ENCODE results near the gene CD2BP2.

CD2BP2 gene

GRCh38 chr16:30376461-30376902 is 21.4 kb upstream of the CD2BP2 start:
- Histone ChIP-seq H3K18ac (ENCODE audit: low read length) (no peak overlapping the region), H4K8ac (ENCODE audit: low read depth, low read length) (no peak overlapping the region), H2BK15ac (replicated peaks; ENCODE audit: low read depth) (no peak overlapping the region), H3K23ac (ENCODE audit: low read length) (no peak overlapping the region), H3K79me2 (ENCODE audit: control insufficient read depth, insufficient read depth, low read length) (no peaks in the 10 kb centered on the region), H3K4me3 (ENCODE audit: low read length) (no peak overlapping the region), H2AK5ac (ENCODE audit: low read length) (no peak overlapping the region), H2BK120ac (ENCODE audit: low read depth, low read length) (no peak overlapping the region), H3K56ac (ENCODE audit: low read length) (no peak overlapping the region), H3K4ac (ENCODE audit: low read depth, low read length) (no peak overlapping the region), H3K36me3 (ENCODE audit: control insufficient read depth, insufficient read depth, low read length) (no peaks in the 10 kb centered on the region), H4K5ac (ENCODE audit: low read length) (no peak overlapping the region), H3K27ac (ENCODE audit: low read depth, low read length) (no peak overlapping the region), H2BK5ac (ENCODE audit: low read length) (no peak overlapping the region), H3K4me1 (ENCODE audit: control insufficient read depth, low read depth, low read length) (peaks cover 4% of the 10 kb centered on the region), H3K4me2 (ENCODE audit: low read length) (no peak overlapping the region), H3K27me3 (ENCODE audit: insufficient read depth, low read length, poor library complexity) (no peaks in the 10 kb centered on the region), H3K9ac (ENCODE audit: low read length) (no peak overlapping the region), H3K79me1 (ENCODE audit: low read length) (no peaks in the 10 kb centered on the region)
- WGBS (ENCODE audit: extremely low coverage, insufficient coverage, low lambda C conversion rate): no CpG with 5 or more reads among the region's 8 CpGs
- DNase-seq: no peak

DNA sequence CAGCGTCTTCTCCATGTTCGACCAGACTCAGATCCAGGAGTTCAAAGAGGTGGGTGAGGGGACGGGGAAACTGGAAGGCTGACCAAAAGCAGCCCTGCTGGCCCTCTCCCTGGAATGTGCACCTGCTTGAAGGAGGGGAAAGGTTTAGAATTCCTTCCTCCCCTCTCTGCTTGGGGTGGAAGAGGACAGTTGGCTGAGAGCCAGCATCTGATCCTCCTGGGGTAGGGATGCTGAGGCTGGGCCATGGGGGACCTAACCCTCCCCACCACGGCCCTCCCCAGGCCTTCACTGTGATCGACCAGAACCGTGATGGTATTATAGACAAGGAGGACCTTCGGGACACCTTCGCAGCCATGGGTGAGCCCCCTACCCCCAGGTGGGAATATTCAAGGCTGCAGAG is 20.8 kb upstream of the CD2BP2 start:
- no peak for DNase-seq
- Histone ChIP-seq H3K4ac (ENCODE audit: low read depth, low read length) (no peak overlapping the region), H2BK5ac (ENCODE audit: low read length) (no peak overlapping the region), H3K27ac (ENCODE audit: low read depth, low read length) (no peak overlapping the region), H3K18ac (ENCODE audit: low read length) (no peak overlapping the region), H3K4me3 (ENCODE audit: low read length) (no peak overlapping the region), H3K36me3 (ENCODE audit: control insufficient read depth, insufficient read depth, low read length) (no peaks in the 10 kb centered on the region), H3K27me3 (ENCODE audit: insufficient read depth, low read length, poor library complexity) (no peaks in the 10 kb centered on the region), H3K79me2 (ENCODE audit: control insufficient read depth, insufficient read depth, low read length) (no peaks in the 10 kb centered on the region), H4K8ac (ENCODE audit: low read depth, low read length) (no peak overlapping the region), H2BK15ac (replicated peaks; ENCODE audit: low read depth) (no peak overlapping the region), H4K5ac (ENCODE audit: low read length) (no peak overlapping the region), H3K79me1 (ENCODE audit: low read length) (no peaks in the 10 kb centered on the region), H3K9ac (ENCODE audit: low read length) (no peak overlapping the region), H2AK5ac (ENCODE audit: low read length) (no peak overlapping the region), H2BK120ac (ENCODE audit: low read depth, low read length) (no peak overlapping the region), H3K4me1 (ENCODE audit: control insufficient read depth, low read depth, low read length) (peaks cover 6% of the 10 kb centered on the region), H3K4me2 (ENCODE audit: low read length) (no peak overlapping the region), H3K56ac (ENCODE audit: low read length) (peak overlapping the region; percentile 25), H3K23ac (ENCODE audit: low read length) (no peak overlapping the region)
- no CpG with 5 or more reads among the region's 8 CpGs for WGBS (ENCODE audit: extremely low coverage, insufficient coverage, low lambda C conversion rate)

- no peaks in the 10 kb centered on the region for H3K36me3 ChIP-seq (ENCODE audit: control insufficient read depth, insufficient read depth, low read length)
- H3K4me2 ChIP-seq (ENCODE audit: low read length): no peak within 1 kb of the TSS
- H3K27ac ChIP-seq (ENCODE audit: low read depth, low read length): no peak within 1 kb of the TSS
- H3K56ac ChIP-seq (ENCODE audit: low read length): peak within 1 kb of the TSS; percentile 25
- no peaks in the 10 kb centered on the region for H3K79me1 ChIP-seq (ENCODE audit: low read length)
- no CpG with 5 or more reads among the region's 6 CpGs for WGBS (ENCODE audit: extremely low coverage, insufficient coverage, low lambda C conversion rate)
- no peak within 1 kb of the TSS for H4K5ac ChIP-seq (ENCODE audit: low read length)
- no peak within 1 kb of the TSS for H2BK5ac ChIP-seq (ENCODE audit: low read length)
- no peak within 1 kb of the TSS for H3K4me3 ChIP-seq (ENCODE audit: low read length)
- H2BK15ac ChIP-seq (replicated peaks; ENCODE audit: low read depth): no peak within 1 kb of the TSS
- H3K23ac ChIP-seq (ENCODE audit: low read length): no peak within 1 kb of the TSS
- H3K79me2 ChIP-seq (ENCODE audit: control insufficient read depth, insufficient read depth, low read length): peaks cover 1% of the 10 kb centered on the region
- H2BK120ac ChIP-seq (ENCODE audit: low read depth, low read length): no peak within 1 kb of the TSS
- H3K27me3 ChIP-seq (ENCODE audit: insufficient read depth, low read length, poor library complexity): no peaks in the 10 kb centered on the region
- no peak for DNase-seq
- H2AK5ac ChIP-seq (ENCODE audit: low read length): no peak within 1 kb of the TSS
- no peak within 1 kb of the TSS for H3K18ac ChIP-seq (ENCODE audit: low read length)
- no peak within 1 kb of the TSS for H3K4ac ChIP-seq (ENCODE audit: low read depth, low read length)
- no peak within 1 kb of the TSS for H4K8ac ChIP-seq (ENCODE audit: low read depth, low read length)
- H3K9ac ChIP-seq (ENCODE audit: low read length): no peak within 1 kb of the TSS
- H3K4me1 ChIP-seq (ENCODE audit: control insufficient read depth, low read depth, low read length): peaks cover 6% of the 10 kb centered on the region
These were observed 19.4 kb upstream of the CD2BP2 start, which contains the start of gene MYL11 for GRCh38 chr16:30374538-30374937. MYL11 (plus strand) TSS chr16:30374802; CDS start chr16:30374858, 56 bp downstream.

- H3K79me2 ChIP-seq (ENCODE audit: control insufficient read depth, insufficient read depth, low read length): peaks cover 19% of the 10 kb centered on the region
- H3K27ac ChIP-seq (ENCODE audit: low read depth, low read length): no peak overlapping the region
- H3K36me3 ChIP-seq (ENCODE audit: control insufficient read depth, insufficient read depth, low read length): no peaks in the 10 kb centered on the region
- H2AK5ac ChIP-seq (ENCODE audit: low read length): no peak overlapping the region
- DNase-seq: no peak
- H3K4me1 ChIP-seq (ENCODE audit: control insufficient read depth, low read depth, low read length): peaks cover 19% of the 10 kb centered on the region
- H3K18ac ChIP-seq (ENCODE audit: low read length): no peak overlapping the region
- H2BK15ac ChIP-seq (replicated peaks; ENCODE audit: low read depth): no peak overlapping the region
- no peak overlapping the region for H3K56ac ChIP-seq (ENCODE audit: low read length)
- H4K8ac ChIP-seq (ENCODE audit: low read depth, low read length): no peak overlapping the region
- no peak overlapping the region for H3K23ac ChIP-seq (ENCODE audit: low read length)
- no peak overlapping the region for H4K5ac ChIP-seq (ENCODE audit: low read length)
- no CpG with 5 or more reads among the region's 5 CpGs for WGBS (ENCODE audit: extremely low coverage, insufficient coverage, low lambda C conversion rate)
- H3K4ac ChIP-seq (ENCODE audit: low read depth, low read length): no peak overlapping the region
- H3K9ac ChIP-seq (ENCODE audit: low read length): no peak overlapping the region
- H2BK120ac ChIP-seq (ENCODE audit: low read depth, low read length): no peak overlapping the region
- no peak overlapping the region for H2BK5ac ChIP-seq (ENCODE audit: low read length)
- peaks cover 16% of the 10 kb centered on the region for H3K79me1 ChIP-seq (ENCODE audit: low read length)
- H3K27me3 ChIP-seq (ENCODE audit: insufficient read depth, low read length, poor library complexity): no peaks in the 10 kb centered on the region
- no peak overlapping the region for H3K4me2 ChIP-seq (ENCODE audit: low read length)
- no peak overlapping the region for H3K4me3 ChIP-seq (ENCODE audit: low read length)
These were observed 17.6 kb upstream of the CD2BP2 start for GRCh38 chr16:30372725-30373124.

- DNase-seq: no peak
- Histone ChIP-seq H3K79me2 (ENCODE audit: control insufficient read depth, insufficient read depth, low read length) (peaks cover 25% of the 10 kb centered on the region), H3K4ac (ENCODE audit: low read depth, low read length) (no peak overlapping the region), H2BK15ac (replicated peaks; ENCODE audit: low read depth) (no peak overlapping the region), H3K27ac (ENCODE audit: low read depth, low read length) (no peak overlapping the region), H2AK5ac (ENCODE audit: low read length) (no peak overlapping the region), H3K56ac (ENCODE audit: low read length) (no peak overlapping the region), H4K8ac (ENCODE audit: low read depth, low read length) (no peak overlapping the region), H4K5ac (ENCODE audit: low read length) (no peak overlapping the region), H3K9ac (ENCODE audit: low read length) (no peak overlapping the region), H3K4me3 (ENCODE audit: low read length) (no peak overlapping the region), H3K23ac (ENCODE audit: low read length) (no peak overlapping the region), H3K79me1 (ENCODE audit: low read length) (peaks cover 21% of the 10 kb centered on the region), H2BK120ac (ENCODE audit: low read depth, low read length) (no peak overlapping the region), H3K4me1 (ENCODE audit: control insufficient read depth, low read depth, low read length) (peaks cover 20% of the 10 kb centered on the region), H2BK5ac (ENCODE audit: low read length) (no peak overlapping the region), H3K27me3 (ENCODE audit: insufficient read depth, low read length, poor library complexity) (no peaks in the 10 kb centered on the region), H3K18ac (ENCODE audit: low read length) (no peak overlapping the region), H3K36me3 (ENCODE audit: control insufficient read depth, insufficient read depth, low read length) (no peaks in the 10 kb centered on the region), H3K4me2 (ENCODE audit: low read length) (no peak overlapping the region)
- WGBS (ENCODE audit: extremely low coverage, insufficient coverage, low lambda C conversion rate): no CpG with 5 or more reads among the region's 6 CpGs
These were observed 17.1 kb upstream of the CD2BP2 start for GRCh38 chr16:30372038-30372712.

Measured in mesendoderm (in vitro differentiated cells).